IMR-90 (cell line): ENCODE measurements around the gene MS4A10. TPM values are rescaled to one million over a fixed set of nuclear protein-coding genes. Genes with fewer than 3 reads are reported as not detected.

Source experiments
- ATAC-seq: fragments of 200-7000 bp; cut with Tn5 transposase; 2 replicates; pipeline ENCODE4 v1.9.1; 2020; ENCODE audit warnings: low read depth, mild to moderate bottlenecking, moderate library complexity
- BruUV-seq: library from RNA; stranded (reverse); fragments of 400-500 nt; replicated peaks from 2 replicates; lab custom pipeline; 2021; lab: Mats Ljungman, UMichigan
- CTCF ChIA-PET: fragments of 300-600 bp; formaldehyde crosslinking; extraction: SDS; loops from one replicate; lab custom pipeline; 2021; ENCODE audit warnings: antibody characterized with exemption; lab: Yijun Ruan, JAX
- POLR2A ChIA-PET: fragments of 300-600 bp; sonication (Branson Sonifier 250); formaldehyde crosslinking; loops from one replicate; lab custom pipeline; 2022; ENCODE audit warnings: antibody characterized with exemption; ENCODE audit not compliant: unreplicated experiment; lab: Charles Lee
- DNase-seq: peaks from one replicate; pipeline ENCODE4 v3.0.0; 2013
- H2AFZ ChIP-seq: replicated peaks from 2 replicates; pipeline ENCODE3; 2013; ENCODE audit warnings: low read length, mild to moderate bottlenecking; ENCODE audit not compliant: poor library complexity
- H2AK5ac ChIP-seq: 2 replicates; pipeline ENCODE4 v1.6.1; 2013; ENCODE audit warnings: low read depth, low read length, inconsistent platforms
- H2AK9ac ChIP-seq: replicated peaks from 2 replicates; pipeline ENCODE3; 2013; ENCODE audit warnings: mild to moderate bottlenecking, low read depth, low read length, moderate library complexity; ENCODE audit not compliant: poor library complexity
- H2BK120ac ChIP-seq: 2 replicates; pipeline ENCODE4 v1.6.1; 2013; ENCODE audit warnings: low read depth, low read length, inconsistent platforms
- H2BK15ac ChIP-seq: 3 replicates; pipeline ENCODE4 v1.6.1; 2013; ENCODE audit warnings: low read depth, low read length, inconsistent platforms
- H2BK20ac ChIP-seq: 2 replicates; pipeline ENCODE4 v1.6.1; 2013; ENCODE audit warnings: low read depth, mild to moderate bottlenecking, inconsistent platforms, low read length, moderate library complexity
- H2BK5ac ChIP-seq: 2 replicates; pipeline ENCODE4 v1.6.1; 2013; ENCODE audit warnings: mild to moderate bottlenecking, low read depth, low read length, inconsistent platforms; ENCODE audit not compliant: poor library complexity, severe bottlenecking
- H3K14ac ChIP-seq: replicated peaks from 2 replicates; pipeline ENCODE4 v1.6.1; 2013; ENCODE audit warnings: low read depth, low read length, inconsistent platforms
- H3K18ac ChIP-seq: 2 replicates; pipeline ENCODE4 v1.6.1; 2013; ENCODE audit warnings: low read depth, low read length, control low read depth
- H3K23ac ChIP-seq: 2 replicates; pipeline ENCODE4 v1.6.1; 2013; ENCODE audit warnings: low read depth, low read length, inconsistent platforms
- H3K27ac ChIP-seq: 2 replicates; pipeline ENCODE4 v1.5.1; 2013; ENCODE audit warnings: mild to moderate bottlenecking, control low read depth, low read length; ENCODE audit not compliant: insufficient read depth
- H3K27me3 ChIP-seq: 2 replicates; pipeline ENCODE4 v1.6.1; 2013; ENCODE audit warnings: low read length; ENCODE audit not compliant: control insufficient read depth, insufficient read depth
- H3K36me3 ChIP-seq: 2 replicates; pipeline ENCODE4 v1.6.1; 2013; ENCODE audit warnings: low read length, mixed read lengths; ENCODE audit not compliant: control insufficient read depth, insufficient read depth
- H3K4ac ChIP-seq: 2 replicates; pipeline ENCODE4 v1.6.1; 2013; ENCODE audit warnings: low read depth, low read length, inconsistent platforms
- H3K4me1 ChIP-seq: 2 replicates; pipeline ENCODE4 v1.6.1; 2013; ENCODE audit warnings: low read length, mixed read lengths; ENCODE audit not compliant: control insufficient read depth, insufficient read depth
- H3K4me2 ChIP-seq: 2 replicates; pipeline ENCODE4 v1.6.1; 2013; ENCODE audit warnings: low read depth, mild to moderate bottlenecking, control low read depth, low read length, moderate library complexity
- H3K4me3 ChIP-seq: 2 replicates; pipeline ENCODE4 v1.5.1; 2013; ENCODE audit warnings: low read depth, mild to moderate bottlenecking, control low read depth, low read length, moderate library complexity; ENCODE audit not compliant: insufficient read depth
- H3K56ac ChIP-seq: 2 replicates; pipeline ENCODE4 v1.6.1; 2013; ENCODE audit warnings: low read length, inconsistent platforms; ENCODE audit not compliant: insufficient read depth; ENCODE audit errors: extremely low read depth
- H3K79me1 ChIP-seq, 2 experiments: 2 replicates each; pipeline ENCODE4 v1.6.1; 2013; ENCODE audit warnings: low read length in 2 of 2, inconsistent platforms in 1 of 2, low read depth in 1 of 2
- H3K9ac ChIP-seq: 2 replicates; pipeline ENCODE4 v1.6.1; 2013; ENCODE audit warnings: low read depth, low read length, control low read depth
- H3K9me1 ChIP-seq: 2 replicates; pipeline ENCODE4 v1.6.1; 2013; ENCODE audit warnings: low read length, inconsistent platforms; ENCODE audit not compliant: insufficient read depth
- H3K9me3 ChIP-seq: 2 replicates; pipeline ENCODE4 v1.6.1; 2013; ENCODE audit warnings: low read length; ENCODE audit not compliant: control insufficient read depth, insufficient read depth
- H4K20me1 ChIP-seq: 2 replicates; pipeline ENCODE4 v1.6.1; 2013; ENCODE audit warnings: low read length, inconsistent platforms; ENCODE audit not compliant: insufficient read depth
- H4K5ac ChIP-seq: 2 replicates; pipeline ENCODE4 v1.6.1; 2013; ENCODE audit warnings: mild to moderate bottlenecking, low read depth, low read length, control low read depth
- H4K8ac ChIP-seq, 2 experiments: 2 replicates each; pipeline ENCODE4 v1.6.1; 2013; ENCODE audit warnings: low read depth in 2 of 2, low read length in 2 of 2, control low read depth in 1 of 2, inconsistent platforms in 1 of 2
- H4K91ac ChIP-seq: 2 replicates; pipeline ENCODE4 v1.6.1; 2013; ENCODE audit warnings: low read depth, low read length, inconsistent platforms; ENCODE audit not compliant: insufficient read depth
- CHD1 ChIP-seq: IDR thresholded peaks from 2 replicates; pipeline ENCODE4 v1.6.1; 2012; ENCODE audit warnings: low read depth, low read length, improper control_type of control experiment
- FOS ChIP-seq: fragments of 150-350 bp; IDR thresholded peaks from 2 replicates; pipeline ENCODE4 v1.6.1; 2016; ENCODE audit warnings: low read depth, low read length
- MAFK ChIP-seq: IDR thresholded peaks from 2 replicates; pipeline ENCODE4 v1.6.1; 2012; ENCODE audit warnings: low read depth, low read length, improper control_type of control experiment
- RCOR1 ChIP-seq: IDR thresholded peaks from 2 replicates; pipeline ENCODE4 v1.6.1; 2012; ENCODE audit warnings: mild to moderate bottlenecking, low read length, improper control_type of control experiment; ENCODE audit not compliant: insufficient replicate concordance
- RFX5 ChIP-seq: IDR thresholded peaks from 2 replicates; pipeline ENCODE4 v1.8.0; 2012; ENCODE audit warnings: low read depth, mild to moderate bottlenecking, low read length, moderate library complexity
- WGBS, 2 experiments: methylation state at CpG; one replicate each; pipeline versions ENCODE4 v1.1.5 to v1.1.7; 2013; ENCODE audit warnings: missing lambda C conversion rate in 2 of 2; ENCODE audit not compliant: insufficient read length in 1 of 2; ENCODE audit errors: extremely low coverage in 2 of 2; 5-methylcytosine and 5-hydroxymethylcytosine counted together
- dilution Hi-C: fragments of 300-500 bp; cut with HindIII; formaldehyde crosslinking; loops from one replicate; pipeline ENCODE4 v1.14.3; 2018; ENCODE audit warnings: low sequenced_read_pairs; ENCODE audit not compliant: unreplicated experiment
- in situ Hi-C: fragments of 300-500 bp; cut with MboI; formaldehyde crosslinking; loops from 3 replicates; pipeline ENCODE4 v1.14.3; 2019; ENCODE audit warnings: low sequenced_read_pairs, inconsistent platforms, mixed read lengths
- intact Hi-C: fragments of 100-400 bp; cut with micrococcal nuclease; formaldehyde crosslinking; loops from 2 replicates; pipeline ENCODE4 v1.10.0; 2022
- polyA plus RNA-seq, 3 experiments: library from polyadenylated mRNA; depleted of rRNA; stranded (reverse); fragments of >200 nt; gene quantifications; 2 replicates each; pipeline ENCODE4 v1.2.3, GENCODE V29; 2012; ENCODE audit warnings: low replicate concordance in 1 of 3
- total RNA-seq: library from RNA; depleted of rRNA; stranded (reverse); fragments of >200 nt; gene quantifications from 2 replicates; pipeline ENCODE4 v1.2.3, GENCODE V29; 2012

MS4A10 gene
- total and polyA plus RNA-seq, 2 of the 4 experiments (the other 2 are of a cell fraction) = not detected

- no peak overlapping the region for H4K8ac ChIP-seq
- H3K14ac ChIP-seq = no peak overlapping the region
- intact Hi-C loops (no loop called here), in situ Hi-C loops (no loop called here), dilution Hi-C loops (no loop called here)
- no TSS peak for BruUV-seq
- no peak overlapping the region for H2AFZ ChIP-seq
- no peak overlapping the region for H3K23ac ChIP-seq
- H2AK9ac ChIP-seq = no peak overlapping the region
- ChIA-PET POLR2A (no interaction called here), CTCF (no interaction called here)
- H3K9me1 ChIP-seq = peaks cover 11% of the 10 kb centered on the region
- no peak overlapping the region for H2BK120ac ChIP-seq
- no peak overlapping the region for H3K4me3 ChIP-seq
- no peak overlapping the region for H2BK20ac ChIP-seq
- H4K91ac ChIP-seq = no peak overlapping the region
- H4K5ac ChIP-seq = no peak overlapping the region
- no peak for ATAC-seq
- H3K27me3 ChIP-seq = no peaks in the 10 kb centered on the region
- H3K36me3 ChIP-seq = peaks cover 15% of the 10 kb centered on the region
- DNase-seq = no peak
- no peak for TF ChIP-seq FOS
- TF ChIP-seq CHD1 = no peak
- TF ChIP-seq RCOR1 = no peak
- TF ChIP-seq MAFK = no peak
- no peak for TF ChIP-seq RFX5
- no peak overlapping the region for H2BK15ac ChIP-seq
- no peak overlapping the region for H3K9ac ChIP-seq
- H3K27ac ChIP-seq = no peak overlapping the region
- H2AK5ac ChIP-seq = no peak overlapping the region
- 37% methylated on average over 3 of the region's 4 CpGs; no CpG with 5 or more reads in 1 of the 2 experiments for WGBS, 2 experiments
- H3K79me1 ChIP-seq = peaks cover 19 to 53% of the 10 kb centered on the region in 2 experiments
- H3K9me3 ChIP-seq = no peaks in the 10 kb centered on the region
- H3K18ac ChIP-seq = no peak overlapping the region
- no peak overlapping the region for H2BK5ac ChIP-seq
- no peak overlapping the region for H3K4ac ChIP-seq
- H3K4me1 ChIP-seq = peaks cover 25% of the 10 kb centered on the region
- peak overlapping the region; percentile 72 for H3K4me2 ChIP-seq
- 0 out of 2 replicates have a peak, but pooled peaks cover 12% of the 10 kb centered on the region for H4K20me1 ChIP-seq
- no peak overlapping the region for H3K56ac ChIP-seq
Measured at GRCh38 chr11:60844870-60845221, 59.7 kb downstream of the MS4A10 start.
